Mesenchymal stem cell (in vitro differentiated cells and primary cell): ENCODE results near the gene SLC2A9.
A peak's percentile ranks its signal among the peaks of the same experiment; 100 is the strongest.

Experiments used
- DNase-seq: peaks from one replicate; pipeline ENCODE4 v3.0.0-alpha.2; 2013
- H2AFZ ChIP-seq: one replicate; pipeline ENCODE4 v1.6.1; 2013; ENCODE audit warnings: low read depth, mild to moderate bottlenecking, control low read depth, inconsistent platforms, low read length, moderate library complexity
- H2AK5ac ChIP-seq: 2 replicates; pipeline ENCODE4 v1.6.1; 2013; ENCODE audit warnings: low read length, moderate library complexity, mild to moderate bottlenecking, inconsistent platforms; ENCODE audit not compliant: severe bottlenecking
- H2BK120ac ChIP-seq: one replicate; pipeline ENCODE4 v1.6.1; 2013; ENCODE audit warnings: low read depth, mild to moderate bottlenecking, inconsistent platforms, low read length, moderate library complexity
- H2BK12ac ChIP-seq, 2 experiments: one replicate each; pipeline ENCODE4 v1.6.1; 2013; ENCODE audit warnings: inconsistent platforms in 2 of 2, low read length in 2 of 2, mild to moderate bottlenecking in 2 of 2, moderate library complexity in 2 of 2, control low read depth in 1 of 2
- H2BK15ac ChIP-seq: one replicate; pipeline ENCODE4 v1.6.1; 2013; ENCODE audit warnings: mild to moderate bottlenecking, low read depth, inconsistent platforms; ENCODE audit not compliant: poor library complexity, severe bottlenecking
- H2BK5ac ChIP-seq: 2 replicates; pipeline ENCODE4 v1.6.1; 2013; ENCODE audit warnings: low read depth, mild to moderate bottlenecking, low read length, control low read depth, inconsistent platforms; ENCODE audit not compliant: poor library complexity, severe bottlenecking
- H3K14ac ChIP-seq, 2 experiments: one replicate each; pipeline ENCODE4 v1.6.1; 2013; ENCODE audit warnings: inconsistent platforms in 2 of 2, low read length in 2 of 2, control low read depth in 1 of 2, mild to moderate bottlenecking in 1 of 2, moderate library complexity in 1 of 2
- H3K18ac ChIP-seq, 2 experiments: one replicate each; pipeline ENCODE4 v1.6.1; 2013; ENCODE audit warnings: inconsistent platforms in 2 of 2, low read length in 2 of 2, control low read depth in 1 of 2, low read depth in 1 of 2, mild to moderate bottlenecking in 1 of 2
- H3K23ac ChIP-seq, 2 experiments: one replicate each; pipeline ENCODE4 v1.6.1; 2013; ENCODE audit warnings: inconsistent platforms in 2 of 2, low read length in 2 of 2, mild to moderate bottlenecking in 2 of 2, moderate library complexity in 2 of 2, control low read depth in 1 of 2
- H3K27ac ChIP-seq: 2 replicates; pipeline ENCODE4 v1.5.1; 2013; ENCODE audit warnings: mild to moderate bottlenecking, moderate library complexity, low read length, control low read depth, inconsistent platforms; ENCODE audit not compliant: poor library complexity, severe bottlenecking
- H3K27me3 ChIP-seq, 2 experiments: 2 replicates each; pipeline versions ENCODE4 v1.6.1 to v1.7.0; 2013; ENCODE audit warnings: low read length in 2 of 2, mild to moderate bottlenecking in 2 of 2, moderate library complexity in 2 of 2, control low read depth in 1 of 2, inconsistent platforms in 1 of 2; ENCODE audit not compliant: control insufficient read depth in 1 of 2, insufficient read depth in 1 of 2
- H3K36me3 ChIP-seq, 2 experiments: 2 replicates each; pipeline versions ENCODE4 v1.6.1 to v1.7.0; 2013; ENCODE audit warnings: low read length in 2 of 2, control low read depth in 1 of 2, inconsistent platforms in 1 of 2, low read depth in 1 of 2, mild to moderate bottlenecking in 1 of 2; ENCODE audit not compliant: insufficient read depth in 2 of 2, control insufficient read depth in 1 of 2
- H3K4ac ChIP-seq, 2 experiments: one replicate each; pipeline ENCODE4 v1.6.1; 2013; ENCODE audit warnings: inconsistent platforms in 2 of 2, low read length in 2 of 2, mild to moderate bottlenecking in 2 of 2, moderate library complexity in 2 of 2, control low read depth in 1 of 2, low read depth in 1 of 2
- H3K4me1 ChIP-seq: 2 replicates; pipeline ENCODE4 v1.6.1; 2013; ENCODE audit warnings: low read depth, low read length, control low read depth; ENCODE audit not compliant: control insufficient read depth, insufficient read depth
- H3K4me2 ChIP-seq: 2 replicates; pipeline ENCODE4 v1.6.1; 2013; ENCODE audit warnings: low read length, mild to moderate bottlenecking, inconsistent platforms; ENCODE audit not compliant: poor library complexity, severe bottlenecking
- H3K4me3 ChIP-seq, 2 experiments: 2 replicates each; pipeline versions ENCODE4 v1.5.1 to v1.7.0; 2013; ENCODE audit warnings: low read length in 2 of 2, mild to moderate bottlenecking in 2 of 2, control low read depth in 1 of 2, low read depth in 1 of 2; ENCODE audit not compliant: insufficient read depth in 1 of 2
- H3K79me1 ChIP-seq: replicated peaks from 2 replicates; pipeline ENCODE4 v1.6.1; 2013; ENCODE audit warnings: mild to moderate bottlenecking, control low read depth, low read length, inconsistent platforms; ENCODE audit not compliant: poor library complexity, severe bottlenecking
- H3K9ac ChIP-seq: 2 replicates; pipeline ENCODE4 v1.7.0; 2013; ENCODE audit warnings: mild to moderate bottlenecking, low read length, moderate library complexity
- H3K9me3 ChIP-seq: 2 replicates; pipeline ENCODE4 v1.7.0; 2013; ENCODE audit warnings: mild to moderate bottlenecking, low read length; ENCODE audit not compliant: control insufficient read depth
- H4K8ac ChIP-seq: one replicate; pipeline ENCODE4 v1.6.1; 2013; ENCODE audit warnings: inconsistent platforms, mild to moderate bottlenecking, low read length, moderate library complexity
- H4K91ac ChIP-seq: one replicate; pipeline ENCODE4 v1.6.1; 2013; ENCODE audit warnings: mild to moderate bottlenecking, low read length, inconsistent platforms
- WGBS: methylation state at CpG from one replicate; pipeline ENCODE4 v1.1.7; 2013; ENCODE audit warnings: mixed read lengths; 5-methylcytosine and 5-hydroxymethylcytosine counted together

The SLC2A9 gene

GRCh38 chr4:9988363-9988749 lies 32.9 kb downstream of the SLC2A9 start:
- Histone ChIP-seq H4K8ac (no peak overlapping the region), H2BK12ac (no peak overlapping the region), H3K4me3 (no peak overlapping the region), H3K79me1 (no peaks in the 10 kb centered on the region), H2AK5ac (no peak overlapping the region), H3K9me3 (no peaks in the 10 kb centered on the region), H3K36me3 (no peaks in the 10 kb centered on the region), H3K23ac (no peak overlapping the region), H2BK5ac (no peak overlapping the region), H3K4me2 (no peak overlapping the region), H3K9ac (no peak overlapping the region), H3K4me1 (no peaks in the 10 kb centered on the region), H3K14ac (no peak overlapping the region), H2BK120ac (no peak overlapping the region), H3K18ac (no peak overlapping the region), H2BK15ac (no peak overlapping the region), H4K91ac (no peak overlapping the region), H3K27me3 (peaks cover 0 to 5% of the 10 kb centered on the region in 2 experiments), H3K27ac (no peak overlapping the region), H3K4ac (no peak overlapping the region), H2AFZ (no peak overlapping the region)
- WGBS, result no CpG with 5 or more reads among the region's 1 CpG
- DNase-seq, result peak; percentile 2

GRCh38 chr4:9987749-9988362 lies 33.4 kb downstream of the SLC2A9 start:
- H4K8ac ChIP-seq, result no peak overlapping the region
- H2AFZ ChIP-seq, result no peak overlapping the region
- no peak overlapping the region for H3K4me2 ChIP-seq
- no peak overlapping the region for H3K9ac ChIP-seq
- H2BK120ac ChIP-seq, result no peak overlapping the region
- WGBS, result 90% methylated on average over 4 of the region's 5 CpGs
- H3K23ac ChIP-seq, result no peak overlapping the region
- no peak overlapping the region for H3K4me3 ChIP-seq
- no peaks in the 10 kb centered on the region for H3K9me3 ChIP-seq
- no peak overlapping the region for H3K14ac ChIP-seq
- no peak overlapping the region for H3K4ac ChIP-seq
- H3K79me1 ChIP-seq, result no peaks in the 10 kb centered on the region
- no peak overlapping the region for H2BK15ac ChIP-seq
- H3K4me1 ChIP-seq, result no peaks in the 10 kb centered on the region
- no peak overlapping the region for H3K27ac ChIP-seq
- peaks cover 0 to 5% of the 10 kb centered on the region in 2 experiments for H3K27me3 ChIP-seq
- no peaks in the 10 kb centered on the region for H3K36me3 ChIP-seq
- no peak for DNase-seq
- no peak overlapping the region for H4K91ac ChIP-seq
- H2BK12ac ChIP-seq, result no peak overlapping the region
- H2AK5ac ChIP-seq, result no peak overlapping the region
- no peak overlapping the region for H3K18ac ChIP-seq
- H2BK5ac ChIP-seq, result no peak overlapping the region

GRCh38 chr4:9984621-9985020 lies 36.7 kb downstream of the SLC2A9 start:
- Histone ChIP-seq H2BK5ac (no peak overlapping the region), H2BK120ac (no peak overlapping the region), H3K4me2 (no peak overlapping the region), H2AK5ac (no peak overlapping the region), H3K9ac (no peak overlapping the region), H3K4me1 (peaks cover under 1% of the 10 kb centered on the region), H3K23ac (no peak overlapping the region), H3K14ac (no peak overlapping the region), H2BK15ac (no peak overlapping the region), H4K8ac (no peak overlapping the region), H2AFZ (no peak overlapping the region), H3K4me3 (no peak overlapping the region), H3K27ac (no peak overlapping the region), H3K18ac (no peak overlapping the region), H3K36me3 (no peaks in the 10 kb centered on the region), H4K91ac (no peak overlapping the region), H3K27me3 (peaks cover 0 to 1% of the 10 kb centered on the region in 2 experiments), H3K4ac (no peak overlapping the region), H2BK12ac (no peak overlapping the region), H3K79me1 (no peaks in the 10 kb centered on the region), H3K9me3 (peaks cover 4% of the 10 kb centered on the region)
- 78% methylated on average over 7 of the region's 7 CpGs for WGBS
- no peak for DNase-seq

GRCh38 chr4:9983211-9983610 lies 38.1 kb downstream of the SLC2A9 start:
- H2AFZ ChIP-seq, result no peak overlapping the region
- no peak overlapping the region for H2BK12ac ChIP-seq
- no peak overlapping the region for H3K4me2 ChIP-seq
- H2BK5ac ChIP-seq, result no peak overlapping the region
- H2BK120ac ChIP-seq, result no peak overlapping the region
- H3K23ac ChIP-seq, result no peak overlapping the region
- H4K8ac ChIP-seq, result no peak overlapping the region
- no peak overlapping the region for H3K9ac ChIP-seq
- DNase-seq, result no peak
- peaks cover 5% of the 10 kb centered on the region for H3K4me1 ChIP-seq
- no peak overlapping the region for H3K27ac ChIP-seq
- H3K4me3 ChIP-seq, result no peak overlapping the region
- peak overlapping the region; percentile 19 for H4K91ac ChIP-seq
- H3K4ac ChIP-seq, result no peak overlapping the region
- H3K18ac ChIP-seq, result no peak overlapping the region
- H3K27me3 ChIP-seq, result no peaks in the 10 kb centered on the region
- H3K9me3 ChIP-seq, result peaks cover 4% of the 10 kb centered on the region
- H2AK5ac ChIP-seq, result no peak overlapping the region
- H3K79me1 ChIP-seq, result no peaks in the 10 kb centered on the region
- WGBS, result 59% methylated on average over 6 of the region's 6 CpGs
- no peak overlapping the region for H2BK15ac ChIP-seq
- H3K36me3 ChIP-seq, result no peaks in the 10 kb centered on the region
- H3K14ac ChIP-seq, result no peak overlapping the region
